GM21825 (cell line): ENCODE data around the gene MMP2.

ENCODE experiments used
- ATAC-seq: cut with Tn5 transposase; IDR thresholded peaks from one replicate; pipeline ENCODE4 v1.9.1; 2021; ENCODE audit warnings: mild to moderate bottlenecking, moderate library complexity; ENCODE audit not compliant: unreplicated experiment

The MMP2 gene

GRCh38 chr16:55508941-55509931, 30.2 kb downstream of the MMP2 start, which contains the start of gene LPCAT2:
Gene LPCAT2 (plus strand): TSS chr16:55509072. CDS start chr16:55509182, 110 bp downstream.
- ATAC-seq = no peak

GRCh38 chr16:55510185-55510805, 31.3 kb downstream of the MMP2 start:
- ATAC-seq = no peak

- ATAC-seq = no peak
Observed at GRCh38 chr16:55512941-55513340, 33.9 kb downstream of the MMP2 start.

- ATAC-seq = no peak
Observed at GRCh38 chr16:55513616-55514015, 34.6 kb downstream of the MMP2 start.

- ATAC-seq = no peak
Observed at GRCh38 chr16:55515111-55515510, 36.1 kb downstream of the MMP2 start.

- ATAC-seq = no peak
Observed at GRCh38 chr16:55521792-55522191, 42.8 kb downstream of the MMP2 start.

- no peak for ATAC-seq
Observed at GRCh38 chr16:55526441-55526840, 47.4 kb downstream of the MMP2 start.

- ATAC-seq = no peak
Observed at GRCh38 chr16:55527885-55528284, 48.9 kb downstream of the MMP2 start.

GRCh38 chr16:55529018-55529417, 50.0 kb downstream of the MMP2 start:
- no peak for ATAC-seq

GRCh38 chr16:55530316-55530856, 51.4 kb downstream of the MMP2 start:
- no peak for ATAC-seq

- ATAC-seq = no peak
Observed at GRCh38 chr16:55532227-55532626, 53.2 kb downstream of the MMP2 start.

GRCh38 chr16:55534756-55535155, 55.8 kb downstream of the MMP2 start:
- ATAC-seq = no peak

- no peak for ATAC-seq
Observed at GRCh38 chr16:55539049-55539448, 60.1 kb downstream of the MMP2 start.

GRCh38 chr16:55539488-55539887, 60.5 kb downstream of the MMP2 start:
- ATAC-seq = no peak

- ATAC-seq = no peak
Observed at GRCh38 chr16:55540221-55540620, 61.2 kb downstream of the MMP2 start.

- no peak for ATAC-seq
Observed at GRCh38 chr16:55542459-55543082, 63.6 kb downstream of the MMP2 start.

GRCh38 chr16:55543472-55543871, 64.5 kb downstream of the MMP2 start:
- no peak for ATAC-seq

- ATAC-seq = no peak
Observed at GRCh38 chr16:55552621-55553020, 73.6 kb downstream of the MMP2 start.

- ATAC-seq = no peak
Observed at GRCh38 chr16:55555436-55555835, 76.4 kb downstream of the MMP2 start.
